Stimulated activated CD4-positive, alpha-beta T cell treated with anti-CD3 and anti-CD28 coated beads, Interleukin-2, amount 100 ng/mL, for 4 hours (primary cell): ENCODE data around the gene ACTR2.

ENCODE experiments used
- DNase-seq: peaks from one replicate; pipeline ENCODE4 v3.0.0-alpha.2; 2020; ENCODE audit warnings: low read depth

The ACTR2 gene

DNA sequence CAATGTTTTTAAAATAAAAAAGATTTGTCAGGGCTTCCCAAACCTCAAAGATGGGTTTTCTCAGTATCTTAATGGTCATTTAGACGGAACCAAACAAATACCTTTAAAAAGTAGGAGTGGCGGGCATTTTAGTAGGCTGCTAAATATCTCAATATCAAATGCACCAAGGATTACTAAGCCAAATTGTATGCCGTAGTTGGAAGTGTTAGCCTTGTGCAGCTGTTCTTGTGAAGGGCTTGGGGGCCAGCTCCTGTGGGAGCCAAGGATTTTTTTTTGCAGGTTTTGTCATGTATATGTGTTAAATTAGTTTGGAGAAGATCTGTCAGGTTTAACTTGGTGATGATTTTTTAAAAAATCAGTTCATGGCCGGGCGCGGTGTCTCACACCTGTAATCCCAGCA lies 52.1 kb downstream of the ACTR2 start:
- DNase-seq = no peak

DNA sequence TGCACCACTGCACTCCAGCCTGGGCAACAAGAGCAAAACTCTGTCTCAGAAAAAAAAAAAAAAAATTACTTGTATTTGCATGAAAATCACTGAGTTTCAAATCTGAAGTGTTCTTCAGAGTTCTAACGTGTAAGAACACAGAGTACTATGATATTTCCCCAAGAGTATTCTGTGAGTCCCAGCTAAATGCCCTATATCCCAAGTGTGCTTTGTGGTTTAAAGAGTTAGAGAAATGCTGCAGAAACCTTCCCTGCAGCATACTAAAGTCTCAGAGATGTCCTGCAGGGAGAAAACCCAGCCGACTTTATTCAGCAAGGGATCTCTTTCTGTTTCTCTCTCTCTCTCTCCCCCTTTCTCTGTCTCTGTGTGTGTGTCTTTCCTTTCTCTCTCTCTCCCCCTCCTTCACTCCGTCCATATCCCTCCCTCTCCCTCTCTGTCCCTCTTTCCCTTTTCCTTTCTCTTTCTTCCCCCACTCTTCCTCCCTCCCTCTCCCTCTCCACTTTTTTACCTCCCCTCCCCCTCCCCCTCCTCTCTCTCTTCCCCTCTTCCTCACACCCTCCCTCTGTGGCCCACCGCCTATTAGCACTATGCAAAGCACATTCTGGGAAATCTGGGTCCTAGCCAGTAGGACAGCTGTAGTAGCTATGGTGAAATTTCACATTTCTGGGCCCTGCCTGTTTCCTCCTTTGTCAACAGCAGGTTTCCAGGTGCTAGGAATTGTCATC lies 54.2 kb downstream of the ACTR2 start:
- DNase-seq = no peak

DNA sequence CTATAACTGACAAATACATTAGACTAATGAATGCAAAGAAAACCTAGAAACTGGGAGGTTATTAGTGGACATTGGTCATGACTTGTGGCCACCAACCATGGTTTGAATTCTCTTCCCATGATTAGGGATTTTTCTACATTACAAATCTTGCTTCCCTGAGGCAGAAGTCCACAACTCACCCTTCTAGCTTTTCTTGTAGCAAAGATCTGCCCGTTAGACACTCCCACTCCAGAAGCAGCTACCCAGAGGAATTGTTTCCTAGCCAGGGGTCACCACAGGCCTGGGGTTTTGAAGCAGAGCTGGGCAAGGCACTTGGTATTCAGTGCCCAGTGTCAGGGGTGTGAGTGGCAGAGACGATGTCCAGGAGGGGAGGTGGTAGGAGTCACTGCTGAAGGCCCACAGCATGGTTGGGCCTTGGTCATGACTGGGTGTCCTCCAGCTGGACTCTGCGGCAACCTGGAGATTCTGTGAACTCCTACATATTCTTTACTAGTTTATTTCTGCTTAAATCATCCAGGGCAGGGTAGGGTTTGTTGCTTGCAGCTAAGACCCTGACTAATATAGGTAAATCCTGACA lies 54.9 kb downstream of the ACTR2 start:
- no peak for DNase-seq

DNA sequence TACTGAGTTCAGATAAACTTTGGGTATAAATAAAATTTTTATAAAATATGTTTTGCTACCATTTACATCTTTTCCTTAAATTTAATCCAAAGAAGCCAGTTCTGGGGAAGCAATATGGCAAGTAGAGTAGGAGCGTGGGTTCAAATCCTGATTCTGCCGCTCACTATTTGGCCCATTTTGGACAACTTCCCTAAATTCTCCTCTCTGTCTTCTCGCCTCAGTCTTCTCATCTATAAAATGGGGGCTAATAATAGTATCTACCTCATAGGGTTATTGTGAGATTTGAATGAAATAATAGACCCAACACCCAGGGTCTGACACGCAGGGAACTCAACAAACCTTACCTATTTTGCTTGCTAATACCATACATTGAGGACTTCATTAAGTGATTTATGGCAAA lies 59.7 kb downstream of the ACTR2 start:
- DNase-seq = no peak

DNA sequence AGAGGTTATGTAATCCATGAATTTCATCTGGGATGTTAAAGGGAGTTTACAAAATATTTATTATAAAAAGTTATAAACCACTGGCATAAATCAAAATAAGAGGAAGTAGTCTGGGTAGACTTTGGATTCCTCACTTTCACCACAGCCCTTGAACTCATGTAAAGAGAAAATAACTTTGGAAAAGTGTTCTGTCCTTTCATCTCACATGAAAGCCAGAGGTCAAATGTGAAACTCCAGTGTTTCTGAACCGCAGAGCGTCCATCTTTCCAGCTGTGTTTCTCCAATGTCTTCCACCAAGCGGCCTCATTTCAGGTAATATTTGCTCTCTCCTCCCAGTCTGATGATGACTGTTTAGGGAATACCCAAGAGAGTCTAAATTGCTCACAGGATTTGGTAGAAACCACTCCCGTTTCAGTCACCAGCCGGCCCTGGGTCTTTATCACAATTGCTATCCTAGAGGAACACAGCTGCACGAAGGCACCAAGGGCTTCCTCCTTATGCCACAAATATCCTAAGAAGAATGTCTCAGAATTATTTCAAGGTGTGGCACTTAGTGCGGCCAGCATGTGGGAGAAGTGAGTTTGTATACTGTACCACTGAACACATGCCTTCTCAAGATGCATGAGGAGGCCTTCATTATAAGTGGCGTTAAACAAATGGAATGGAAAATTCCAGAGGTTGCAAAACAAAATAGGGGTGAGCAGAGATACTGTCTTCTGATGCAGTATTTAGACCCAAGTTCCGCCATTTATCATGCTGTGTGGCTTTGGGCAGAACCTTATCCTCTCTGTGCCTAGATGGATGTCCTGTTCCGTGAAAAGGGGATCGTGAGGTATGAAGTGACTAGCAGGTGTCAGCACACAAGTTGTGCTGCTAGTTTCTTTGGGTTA lies 63.8 kb downstream of the ACTR2 start:
- DNase-seq = no peak

DNA sequence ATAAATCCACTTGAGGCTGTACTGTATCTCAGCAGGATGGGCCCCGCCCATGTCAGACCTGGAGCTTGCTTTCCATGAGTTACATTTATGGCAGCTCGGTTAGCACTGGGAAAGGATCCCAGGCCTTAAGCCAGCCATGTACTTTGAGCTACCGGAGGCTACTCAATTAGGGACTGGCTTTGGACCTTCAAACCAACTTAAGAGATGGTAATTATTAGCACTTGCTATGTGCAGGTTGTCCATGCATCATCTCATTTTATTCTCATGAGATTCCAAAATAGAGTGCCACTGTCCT lies 64.4 kb downstream of the ACTR2 start:
- no peak for DNase-seq

DNA sequence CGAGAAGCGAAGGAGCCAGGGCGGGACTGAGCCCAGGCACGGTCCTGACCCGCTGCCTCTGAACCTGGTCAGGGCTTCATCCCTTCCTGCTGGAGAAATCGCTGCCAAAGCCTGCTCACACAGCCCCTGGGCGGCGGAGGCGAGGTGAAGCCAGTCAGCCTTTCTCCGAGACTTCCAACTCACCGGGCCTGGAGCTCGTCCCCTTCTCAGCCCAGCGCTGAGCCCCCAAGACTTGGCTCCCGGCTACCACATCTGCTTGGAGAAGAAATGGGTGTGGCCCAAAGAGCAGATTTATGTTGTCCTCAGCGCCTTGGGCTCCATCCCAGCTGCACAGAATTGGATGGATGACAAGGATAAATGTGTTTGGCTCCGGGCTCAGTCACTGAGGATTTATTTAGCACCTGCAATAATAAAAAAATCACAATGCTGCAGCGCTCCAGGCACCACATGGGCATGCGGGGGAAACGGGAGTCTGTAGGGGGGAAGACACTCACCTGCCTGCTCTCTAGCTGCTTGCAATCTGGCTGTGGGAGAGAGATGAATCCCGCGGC lies 64.9 kb downstream of the ACTR2 start:
- DNase-seq = no peak

DNA sequence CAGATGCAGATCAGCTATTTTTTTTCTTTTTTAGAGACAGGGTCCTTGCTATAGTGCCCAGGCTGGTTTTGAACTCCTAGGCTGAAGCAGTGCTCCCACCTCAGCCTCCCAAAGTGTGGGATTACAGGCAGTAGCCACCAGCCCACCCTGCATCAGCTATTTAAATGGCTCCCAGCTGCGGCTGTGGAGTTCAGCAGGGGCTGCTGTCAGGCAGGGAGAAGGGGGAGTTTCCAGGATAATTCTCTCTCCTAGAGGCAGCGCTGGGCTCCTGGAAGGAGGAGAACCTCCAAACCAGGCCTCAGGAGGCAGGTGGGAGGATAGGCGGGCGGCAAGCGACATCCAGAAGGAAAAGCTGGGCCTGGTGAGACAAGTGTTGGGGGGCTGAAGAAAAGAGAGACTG lies 65.7 kb downstream of the ACTR2 start:
- no peak for DNase-seq

DNA sequence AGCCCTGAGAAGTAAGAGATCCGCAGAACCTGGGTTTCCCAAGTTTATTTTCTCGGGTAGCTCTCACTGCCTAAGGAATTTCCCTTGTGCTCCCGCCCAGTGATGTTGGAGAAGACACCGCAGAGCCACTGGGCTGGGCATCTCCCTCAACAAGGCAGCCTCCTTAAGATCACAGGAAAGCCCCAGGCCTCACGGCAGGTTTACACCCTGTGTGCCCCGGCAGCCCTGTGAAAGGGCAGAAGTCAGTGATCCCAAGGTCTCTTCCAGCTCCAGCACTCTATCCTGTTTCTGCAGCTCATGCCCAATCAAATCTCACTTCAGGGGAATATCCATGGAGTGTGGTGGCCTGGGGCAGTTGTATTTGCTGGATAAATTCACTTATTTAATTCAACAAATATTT lies 66.5 kb downstream of the ACTR2 start:
- DNase-seq = no peak

DNA sequence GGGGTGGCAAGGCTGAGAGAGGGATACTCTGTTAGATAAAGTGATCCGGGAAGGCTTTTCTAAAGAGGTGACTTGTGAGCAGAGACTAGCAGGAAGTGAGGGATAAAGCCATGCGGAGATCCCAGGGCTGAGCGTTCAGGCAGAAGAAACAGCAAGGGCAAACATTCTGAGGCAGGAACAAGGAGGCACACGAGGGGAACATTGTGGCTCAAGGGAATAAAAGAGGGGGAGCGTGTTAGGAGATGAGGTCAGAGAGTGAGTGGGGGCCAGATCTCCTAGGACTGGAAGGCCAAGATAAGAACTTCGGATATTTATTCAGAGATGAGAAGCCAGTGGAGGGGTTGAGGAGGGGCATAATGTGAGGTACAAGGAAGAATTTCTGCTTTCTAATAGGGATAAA lies 67.1 kb downstream of the ACTR2 start:
- DNase-seq = no peak

DNA sequence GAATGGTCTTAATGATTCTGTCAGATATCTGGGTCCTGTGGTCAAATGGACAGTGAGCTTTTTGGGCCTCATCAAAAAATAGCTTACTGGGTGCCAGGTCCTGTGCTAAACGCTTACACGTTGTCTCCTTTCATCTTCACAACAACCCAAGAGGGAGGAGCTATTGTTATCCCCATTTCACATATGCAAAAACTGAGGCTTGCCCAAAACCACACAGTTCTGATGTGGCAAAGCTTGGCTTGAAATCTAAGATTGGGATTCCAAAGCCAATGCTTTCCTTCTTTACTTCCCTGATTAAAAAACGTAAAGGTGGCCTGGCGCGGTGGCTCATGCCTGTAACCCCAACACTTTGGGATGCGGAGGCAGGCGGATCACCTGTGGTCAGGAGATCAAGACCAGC lies 69.3 kb downstream of the ACTR2 start:
- no peak for DNase-seq

DNA sequence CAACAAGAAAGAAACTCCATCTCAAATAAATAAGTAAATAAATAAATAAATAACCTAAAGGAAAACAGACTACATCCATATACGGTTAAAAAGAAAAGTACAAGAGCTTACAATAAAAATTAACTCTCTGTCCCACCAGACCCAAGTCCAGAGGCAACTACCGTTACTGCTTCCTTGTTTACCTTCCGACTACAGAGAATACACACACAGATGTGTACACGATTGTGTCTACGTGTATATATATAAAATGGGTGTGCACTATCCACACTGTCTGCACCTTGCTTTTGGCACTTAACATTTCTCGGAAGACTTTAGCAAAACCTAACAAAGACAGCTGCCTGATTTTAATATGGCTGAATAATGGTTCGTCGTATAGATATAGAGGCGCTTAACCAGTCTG lies 69.9 kb downstream of the ACTR2 start:
- DNase-seq = no peak

DNA sequence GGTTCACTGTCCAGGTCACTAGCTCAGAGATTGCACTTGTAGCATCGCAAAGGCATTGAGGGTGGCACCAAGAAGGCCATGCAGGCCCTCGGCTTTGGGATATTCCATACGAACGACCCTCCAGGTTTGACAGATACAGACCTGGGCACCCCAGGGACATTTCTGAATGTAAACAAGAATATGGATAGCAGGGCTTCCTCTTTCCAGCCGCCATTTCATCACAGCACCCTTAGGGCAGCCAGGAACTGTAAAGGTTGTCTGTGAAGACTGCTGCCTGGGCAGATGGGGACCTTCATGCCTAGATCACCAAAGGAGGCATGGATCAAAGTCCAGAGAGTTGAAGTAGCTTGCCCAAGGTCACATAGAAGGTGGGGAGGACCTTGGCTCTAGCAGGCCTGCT lies 70.5 kb downstream of the ACTR2 start:
- no peak for DNase-seq

DNA sequence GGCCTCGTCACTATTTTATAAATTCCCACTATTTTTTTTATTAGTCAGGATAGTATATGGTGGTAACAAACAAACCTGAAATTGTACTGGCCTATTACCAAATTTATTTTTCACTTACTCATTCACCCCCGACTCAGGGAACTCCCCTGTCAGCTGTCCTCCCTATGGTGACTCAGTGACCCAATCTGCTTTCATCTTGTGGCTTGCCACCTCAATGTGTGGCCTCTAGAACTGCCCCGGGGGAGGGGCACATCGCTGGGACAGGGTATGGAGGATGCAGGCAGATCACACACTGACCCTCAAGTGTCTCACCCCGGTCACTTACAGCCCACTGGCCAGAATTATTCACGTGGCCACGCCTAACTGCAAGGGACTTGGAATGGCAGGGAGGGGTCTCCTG lies 71.6 kb downstream of the ACTR2 start:
- DNase-seq = no peak

DNA sequence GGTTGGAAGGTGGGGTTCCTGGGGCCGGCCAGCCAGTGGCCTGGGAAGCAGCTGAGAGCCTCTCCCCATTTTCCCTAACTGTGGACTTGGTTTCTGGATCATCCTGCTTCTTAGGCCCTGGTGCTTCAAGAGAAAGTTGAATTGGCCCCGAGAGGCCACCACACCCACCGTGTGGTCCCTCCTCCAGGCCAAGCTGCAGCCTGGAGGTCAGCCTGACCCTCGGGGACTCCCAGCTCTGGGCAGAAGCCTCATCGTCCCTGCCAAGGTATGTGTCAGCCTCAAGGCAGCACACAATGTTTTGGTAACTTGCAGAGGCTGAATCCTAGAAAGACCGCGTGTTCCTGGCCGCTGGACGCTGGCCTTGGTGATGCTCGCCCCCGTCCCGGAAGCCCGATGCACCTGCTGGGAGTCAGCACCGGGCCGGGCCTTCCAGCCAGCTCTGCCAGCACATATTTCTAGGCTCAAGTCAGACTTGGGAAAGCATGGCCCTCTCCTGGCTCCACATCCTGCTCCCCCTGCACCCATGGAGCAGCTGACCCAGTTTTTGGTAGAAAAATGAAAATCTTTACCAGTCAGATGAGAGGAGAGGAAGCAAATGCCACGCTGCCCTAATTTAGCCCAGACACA lies 72.6 kb downstream of the ACTR2 start:
- DNase-seq = no peak

DNA sequence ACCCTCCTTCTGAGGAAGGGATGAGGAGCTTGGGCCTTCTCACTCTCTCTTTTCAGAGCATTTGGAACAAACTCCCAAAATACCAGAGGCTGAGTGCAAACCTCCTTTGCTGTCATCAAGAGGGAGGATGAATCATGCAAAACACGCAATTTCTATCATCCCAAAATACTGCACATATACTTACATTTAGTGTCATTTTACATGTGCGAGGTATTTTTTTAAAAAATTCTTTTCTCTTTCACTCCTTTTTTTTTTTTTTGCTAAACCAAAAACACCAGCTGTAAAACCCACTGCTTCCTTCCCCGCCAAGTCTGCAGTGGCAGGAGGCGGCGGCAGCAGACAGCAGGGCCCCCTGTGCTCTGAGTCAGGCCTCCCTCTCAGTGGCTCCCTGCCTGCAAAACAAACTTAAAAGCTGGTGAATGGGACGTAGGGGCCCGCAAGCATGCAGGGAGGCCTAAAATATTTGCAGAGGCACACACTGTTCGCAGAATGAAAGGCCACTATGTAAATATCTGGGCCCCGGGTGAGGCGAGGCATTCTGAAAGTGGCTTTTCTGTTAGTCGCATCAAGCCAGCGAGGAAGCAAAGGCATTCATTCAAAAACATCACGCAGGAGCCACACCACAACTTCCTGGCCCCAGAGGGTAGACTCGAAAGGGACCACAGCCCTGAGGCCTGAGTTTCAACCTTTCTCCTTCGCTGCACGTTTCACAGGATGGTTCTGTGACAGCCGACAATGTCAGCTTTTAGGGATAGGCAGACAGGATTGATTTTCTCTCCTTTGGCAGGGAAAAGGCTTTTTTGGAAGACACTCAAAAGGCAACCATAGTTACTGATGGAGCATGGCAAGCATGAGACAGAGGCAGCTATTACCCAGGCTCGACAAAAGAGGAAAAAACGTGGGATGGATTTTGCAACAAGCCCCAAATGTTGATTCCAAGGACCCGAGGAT lies 73.4 kb downstream of the ACTR2 start:
- peak; percentile 45 for DNase-seq

DNA sequence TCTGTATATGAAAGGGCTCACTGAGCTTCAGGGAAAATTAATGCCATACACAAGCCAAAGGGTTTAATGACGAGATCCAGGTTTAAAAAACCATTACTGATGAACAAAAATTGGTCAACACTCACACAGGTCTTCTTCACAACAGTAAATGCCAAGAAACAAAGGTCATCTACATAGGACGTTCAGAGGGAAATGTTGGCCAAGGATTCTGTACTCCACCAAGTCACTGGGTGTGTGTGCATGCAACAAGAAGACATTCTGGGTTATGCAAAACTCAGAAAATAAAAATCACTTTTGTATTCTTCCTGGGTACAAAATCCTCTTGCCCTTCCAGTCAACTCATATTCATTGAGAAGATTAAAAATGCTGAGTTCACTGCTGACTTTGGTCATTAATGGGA lies 78.3 kb downstream of the ACTR2 start:
- DNase-seq = no peak

DNA sequence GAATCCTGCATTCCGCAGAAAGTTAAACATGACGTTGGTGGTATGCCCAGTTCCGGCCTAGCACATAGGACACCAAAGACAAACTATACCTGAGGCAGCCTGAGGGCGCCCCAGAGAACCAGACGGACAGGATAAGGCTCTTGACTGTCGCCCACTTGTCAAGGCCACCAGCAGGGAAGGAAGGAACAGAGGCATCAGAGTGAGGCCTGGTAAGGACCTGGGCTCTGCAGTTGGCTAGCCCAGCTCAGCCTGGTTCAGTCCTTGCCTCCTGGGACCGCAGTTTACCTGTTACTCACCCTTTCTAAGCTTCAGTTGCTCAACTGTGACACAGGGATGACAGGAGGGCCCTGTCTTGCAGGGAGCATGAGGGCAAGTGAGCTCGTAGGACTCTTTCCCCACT lies 82.1 kb downstream of the ACTR2 start:
- DNase-seq = no peak

DNA sequence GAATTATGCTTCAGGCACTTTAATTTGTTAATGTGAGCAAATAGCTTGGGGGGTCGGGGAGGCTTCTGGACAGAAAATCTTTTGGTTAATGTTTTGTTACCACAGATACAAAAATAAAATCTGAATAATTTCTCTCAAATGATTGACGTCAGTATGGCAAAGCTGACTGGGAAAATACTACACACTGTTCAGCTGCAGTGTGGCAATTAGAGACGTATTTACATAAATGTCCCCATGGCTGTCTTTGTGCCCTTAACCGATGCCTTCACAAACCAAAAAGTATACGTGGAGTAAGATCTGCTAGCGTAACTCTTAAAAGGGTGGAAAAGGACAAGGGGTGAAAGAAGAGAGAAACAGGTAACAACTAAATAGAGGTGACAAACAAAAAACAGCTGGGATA lies 83.4 kb downstream of the ACTR2 start:
- no peak for DNase-seq

DNA sequence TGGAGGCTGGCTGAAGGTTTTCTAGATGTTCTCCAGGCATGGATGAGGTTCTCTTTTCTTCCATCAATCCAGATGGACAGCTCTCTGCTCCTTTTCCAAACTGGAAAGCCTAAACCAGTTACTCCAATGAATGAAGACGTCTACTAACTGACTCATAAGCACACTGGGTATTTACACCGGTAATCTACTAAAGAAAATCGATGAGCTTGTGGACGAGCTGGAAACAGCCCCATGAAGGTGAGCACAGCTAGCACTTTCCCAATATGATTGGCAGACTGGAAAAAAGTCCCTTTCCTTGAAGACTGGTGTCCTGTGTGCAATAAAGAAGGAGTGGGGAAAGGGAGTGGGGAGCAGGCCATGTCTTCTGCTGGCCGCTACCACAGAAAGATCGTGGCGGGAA lies 84.0 kb downstream of the ACTR2 start:
- no peak for DNase-seq

DNA sequence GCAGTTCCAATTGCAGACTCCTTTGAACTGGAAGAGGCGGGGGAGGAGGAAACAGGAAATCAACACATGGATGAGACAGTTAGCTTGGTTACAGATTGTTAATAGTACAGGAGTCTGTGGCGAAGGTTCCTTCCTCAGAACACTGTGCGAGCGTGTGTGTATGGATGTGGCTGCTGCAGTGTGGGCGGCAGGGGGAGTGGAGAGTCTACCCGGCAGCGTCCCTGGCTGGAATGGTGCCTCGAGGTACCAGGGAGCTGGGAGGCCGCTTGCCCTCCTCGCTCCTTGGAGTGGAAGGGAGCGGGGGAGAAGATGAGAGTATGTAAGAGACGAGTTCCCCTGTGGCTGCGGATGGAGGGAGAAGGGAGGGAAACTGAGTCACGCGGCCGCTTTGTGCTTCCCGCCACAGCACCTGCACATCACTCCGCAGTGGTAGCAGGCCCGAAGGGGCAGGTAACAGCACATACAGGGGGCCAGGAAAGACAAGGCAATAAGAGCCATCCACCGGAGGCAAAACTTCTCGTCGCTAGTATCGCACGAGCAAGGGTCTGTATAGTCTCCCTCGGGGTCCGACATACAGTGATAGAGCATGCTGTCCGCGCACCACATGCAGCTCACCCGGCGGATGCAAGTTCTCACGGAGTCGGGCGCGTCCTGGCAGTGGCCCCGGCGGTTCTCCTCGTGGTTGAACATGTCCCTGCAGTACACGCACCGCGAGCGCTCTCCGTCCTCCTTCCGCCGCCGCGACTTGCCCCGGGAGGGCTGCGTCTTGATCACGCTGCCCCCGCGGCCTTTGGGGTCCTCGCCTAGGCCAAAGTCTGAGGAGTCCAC lies 85.7 kb downstream of the ACTR2 start:
- DNase-seq = no peak
